Activated naive CD4-positive, alpha-beta T cell treated with anti-CD3 and anti-CD28 coated beads for 36 hours (primary cell): ENCODE results near the gene INO80B. TPM values are rescaled to one million over a fixed set of nuclear protein-coding genes. Genes with fewer than 3 reads are reported as not detected.

Source experiments
- total RNA-seq, 2 experiments: library from RNA; stranded (reverse); gene quantifications; one replicate each; pipeline ENCODE4 v1.2.3, GENCODE V29; 2021

INO80B gene
- total RNA-seq, 2 experiments from 2014 or later: 26.5 to 28.3 TPM

Other genes with a start within 250 kb of the INO80B start
- gene SLC4A5, start 111.7 kb upstream of the INO80B start, total RNA-seq: 1 to 10 TPM; 1.1 to 2.3 TPM
- 10 to 100 TPM; 54.0 to 61.7 TPM for gene DCTN1, start 74.8 kb upstream of the INO80B start, total RNA-seq
- 1 to 10 TPM; 2.6 to 3.4 TPM for gene C2orf81, start 33.5 kb upstream of the INO80B start, total RNA-seq
- gene WDR54, start 33.4 kb upstream of the INO80B start, total RNA-seq: 10 to 100 TPM; 67.2 to 70.8 TPM
- gene RTKN, start 13.2 kb upstream of the INO80B start, total RNA-seq: 1 to 10 TPM in 1 of 2 experiments, under 1 TPM in 1; 0.95 to 1.6 TPM
- gene WBP1, start 3.4 kb downstream of the INO80B start, total RNA-seq: 10 to 100 TPM; 39.4 to 40.0 TPM
- 10 to 100 TPM; 38.8 to 39.1 TPM for gene MOGS, start 10.3 kb downstream of the INO80B start, total RNA-seq
- gene MRPL53, start 17.6 kb downstream of the INO80B start, total RNA-seq: 100 to 1,000 TPM; 112 to 117 TPM
- 1 to 10 TPM; 3.7 to 5.8 TPM for gene CCDC142, start 27.9 kb downstream of the INO80B start, total RNA-seq
- 10 to 100 TPM; 29.5 to 30.6 TPM for gene TTC31, start 28.0 kb downstream of the INO80B start, total RNA-seq
- under 1 TPM in 1 of 2 experiments, not detected in 1; 0.31 TPM for gene LBX2, start 44.5 kb downstream of the INO80B start, total RNA-seq
- 10 to 100 TPM; 21.1 to 24.4 TPM for gene PCGF1, start 52.6 kb downstream of the INO80B start, total RNA-seq
- under 1 TPM; 0.10 TPM for gene TLX2, start 59.4 kb downstream of the INO80B start, total RNA-seq
- gene DQX1, start 71.1 kb downstream of the INO80B start, total RNA-seq: under 1 TPM; 0.10 to 0.45 TPM
- gene AUP1, start 74.6 kb downstream of the INO80B start, total RNA-seq: 10 to 100 TPM; 77.4 to 78.5 TPM
- 10 to 100 TPM; 39.0 to 39.7 TPM for gene HTRA2, start 74.8 kb downstream of the INO80B start, total RNA-seq
- gene LOXL3, start 98.9 kb downstream of the INO80B start, total RNA-seq: under 1 TPM; 0.35 to 0.41 TPM
- 10 to 100 TPM; 12.3 to 13.2 TPM for gene DOK1, start 99.6 kb downstream of the INO80B start, total RNA-seq
- gene M1AP, start 193.2 kb downstream of the INO80B start, total RNA-seq: under 1 TPM in 1 of 2 experiments, not detected in 1; 0.10 TPM
- 1 to 10 TPM; 4.3 to 5.3 TPM for gene SEMA4F, start 199.2 kb downstream of the INO80B start, total RNA-seq